Activated naive CD4-positive, alpha-beta T cell treated with anti-CD3 and anti-CD28 coated beads, Interleukin-2, amount 50 U/mL, for 24 hours (primary cell): ENCODE results near the gene HIPK3.

ENCODE experiments used
- H3K27ac Mint-ChIP-seq: one replicate; pipeline ENCODE4 v1.8.0; 2021; ENCODE audit warnings: mild to moderate bottlenecking, mixed read lengths
- H3K27me3 Mint-ChIP-seq: one replicate; pipeline ENCODE4 v1.8.0; 2021; ENCODE audit warnings: mixed read lengths
- H3K36me3 Mint-ChIP-seq: one replicate; pipeline ENCODE4 v1.8.0; 2021; ENCODE audit warnings: mixed read lengths
- H3K4me1 Mint-ChIP-seq: one replicate; pipeline ENCODE4 v1.8.0; 2021; ENCODE audit warnings: mixed read lengths
- H3K4me3 Mint-ChIP-seq: one replicate; pipeline ENCODE4 v1.8.0; 2021; ENCODE audit warnings: mild to moderate bottlenecking, mixed read lengths
- H3K9me3 Mint-ChIP-seq: one replicate; pipeline ENCODE4 v1.8.0; 2021; ENCODE audit warnings: mixed read lengths

HIPK3 gene

GRCh38 chr11:33405834-33406602, 148.8 kb downstream of the HIPK3 start:
- H3K27ac Mint-ChIP-seq, result no peak overlapping the region
- no peaks in the 10 kb centered on the region for H3K9me3 Mint-ChIP-seq
- H3K27me3 Mint-ChIP-seq, result peaks cover 3% of the 10 kb centered on the region
- H3K4me1 Mint-ChIP-seq, result no peaks in the 10 kb centered on the region
- H3K36me3 Mint-ChIP-seq, result no peaks in the 10 kb centered on the region
- no peak overlapping the region for H3K4me3 Mint-ChIP-seq
